ENCODE data around the gene PDE6B.
"Not testable (repeated sequence)": the region's sequence is repeated elsewhere in the genome, so short reads cannot be mapped to it uniquely, and the experiment has no call there.

PDE6B gene

DNA sequence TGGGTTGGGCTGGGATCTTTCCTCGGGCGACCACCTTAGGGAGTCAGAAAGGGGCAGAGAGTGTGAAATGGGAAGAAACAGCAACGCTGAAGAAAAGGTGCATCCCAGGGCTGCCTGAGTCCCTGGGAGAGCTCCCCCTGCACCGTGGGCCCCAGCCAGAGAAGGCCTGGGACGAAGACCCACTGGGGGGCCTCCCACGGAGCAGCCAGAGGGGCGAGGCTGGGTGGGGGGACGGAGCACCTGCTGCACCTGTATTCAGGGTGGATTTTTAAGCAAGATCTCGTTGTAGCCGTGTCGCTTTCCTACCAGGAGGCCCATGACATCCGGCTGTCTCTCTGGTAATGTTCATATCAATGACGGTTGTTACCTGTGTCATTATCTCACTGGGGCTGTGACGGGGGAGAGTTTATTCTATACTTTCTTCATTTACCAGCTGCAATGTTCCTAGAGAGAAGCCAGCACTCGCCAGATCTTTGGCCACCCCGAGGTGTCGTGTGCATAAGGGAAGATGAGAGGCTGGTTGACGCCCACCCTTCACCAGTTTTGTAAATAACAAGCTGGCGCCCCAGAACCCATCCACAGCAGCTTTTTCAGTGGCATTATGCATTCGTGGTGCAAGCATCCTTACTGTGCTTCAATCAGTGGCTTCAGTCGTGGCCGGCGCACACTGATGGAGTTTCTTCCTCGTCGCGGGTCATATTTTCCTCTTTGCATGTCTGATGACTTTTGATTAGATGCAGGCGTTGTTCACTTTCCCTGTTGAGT, 74.6 kb downstream of the PDE6B start:
- FAIRE-seq (no peak), DNase-seq (ENCODE audit: insufficient read length, low spot score) (no peak)

DNA sequence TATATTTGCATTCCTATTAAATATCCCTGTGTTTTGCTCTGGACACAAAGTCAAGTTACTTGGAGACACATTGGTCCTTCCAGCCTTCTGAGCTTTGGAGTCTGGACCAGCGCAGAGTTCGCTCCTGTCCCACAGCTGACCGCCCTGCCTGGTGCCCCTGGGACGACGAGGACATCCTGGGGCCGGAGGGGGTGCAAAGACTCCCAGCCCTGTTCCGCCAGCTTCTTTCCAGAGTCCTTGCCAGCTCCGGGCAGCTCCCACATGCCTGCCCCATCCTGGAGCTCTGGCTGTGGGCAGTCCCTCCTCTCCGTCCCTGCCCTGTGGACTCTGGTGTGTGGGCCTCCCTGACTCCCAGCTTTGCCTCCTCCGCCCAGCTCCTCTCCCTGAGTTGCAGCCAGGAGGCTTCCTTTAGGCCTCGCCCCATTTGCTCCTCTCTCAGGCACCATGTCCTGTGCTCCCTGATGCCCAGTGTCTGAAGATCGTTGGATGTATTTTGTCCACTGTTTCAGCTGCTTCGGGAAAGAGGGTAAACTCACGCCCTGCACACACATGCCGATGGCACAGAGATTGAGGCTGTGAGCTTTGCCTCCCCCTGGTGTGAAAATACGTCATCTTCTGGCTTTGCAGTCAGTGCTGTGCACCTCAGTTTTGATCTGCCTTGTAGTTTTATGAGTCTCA, 75.4 kb downstream of the PDE6B start:
- peak; percentile 31 for FAIRE-seq
- DNase-seq (ENCODE audit: insufficient read length, low spot score) = no peak

DNA sequence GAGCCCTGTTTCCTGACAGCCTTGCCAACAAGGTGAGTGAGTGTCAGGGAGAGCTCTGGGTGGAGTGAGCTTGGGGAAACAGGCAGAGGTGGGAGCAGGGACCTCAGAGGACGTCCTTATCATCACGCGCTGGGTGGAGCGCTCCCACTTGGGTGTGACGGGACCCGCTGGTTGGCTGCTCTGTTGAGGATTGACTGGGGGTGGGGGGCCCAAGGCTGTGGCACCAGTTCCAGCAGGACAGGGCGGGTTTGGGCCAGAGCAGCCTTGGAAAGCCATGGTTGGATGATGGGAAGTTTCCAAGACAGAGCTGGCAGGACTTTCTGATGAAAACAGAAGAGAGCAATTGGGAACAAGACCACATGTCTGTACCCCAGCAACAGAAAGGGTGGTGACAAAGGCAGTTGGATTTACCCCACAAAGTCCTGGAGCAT, 77.3 kb downstream of the PDE6B start:
- no peak for FAIRE-seq

DNA sequence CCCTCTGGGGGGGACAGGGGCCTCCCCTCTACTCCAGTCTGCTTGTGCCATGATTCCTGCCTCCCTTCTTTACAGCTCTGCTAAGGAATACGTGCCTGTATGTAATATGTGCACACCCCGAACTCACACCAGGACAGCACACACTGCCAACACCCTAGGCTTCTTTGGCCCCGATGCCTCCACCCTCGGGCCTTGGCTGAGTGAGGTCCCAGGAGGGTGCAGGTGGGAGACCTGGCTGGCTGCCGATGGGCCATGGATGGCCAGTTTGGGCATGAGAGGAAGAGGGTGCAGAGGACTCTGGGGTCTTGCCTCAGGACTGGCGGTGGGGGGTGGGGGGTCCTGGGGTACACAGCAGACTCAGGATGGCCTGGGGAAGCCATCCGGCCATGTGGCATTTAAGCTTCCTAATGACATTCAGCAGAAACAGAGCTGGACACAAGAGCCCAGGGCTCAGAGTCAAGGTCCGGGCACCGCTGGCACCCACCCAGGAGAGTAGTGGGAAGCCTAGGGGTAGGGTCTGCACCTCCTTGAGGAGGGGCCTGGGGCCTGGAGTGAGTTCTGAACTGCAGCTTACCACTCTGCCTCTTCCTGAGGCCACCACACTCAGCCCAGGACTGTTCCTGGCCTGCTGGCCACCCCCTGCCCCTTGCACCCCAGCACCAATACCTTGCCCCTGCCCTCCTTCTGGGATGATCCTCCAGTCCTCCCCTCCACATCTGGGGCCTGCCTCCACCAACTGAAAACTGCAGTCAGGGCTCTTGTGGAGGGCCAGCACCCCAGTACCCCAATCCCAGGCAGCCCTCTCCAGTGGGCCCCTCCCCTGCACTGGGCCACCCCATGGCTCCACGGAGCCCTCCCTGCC, 78.2 kb downstream of the PDE6B start:
- no peak for DNase-seq (ENCODE audit: insufficient read length, low spot score)
- no peak for FAIRE-seq

More for the DNA sequence above, 77.3 kb downstream of the PDE6B start:
- no peak for DNase-seq (ENCODE audit: insufficient read length, low spot score)

DNA sequence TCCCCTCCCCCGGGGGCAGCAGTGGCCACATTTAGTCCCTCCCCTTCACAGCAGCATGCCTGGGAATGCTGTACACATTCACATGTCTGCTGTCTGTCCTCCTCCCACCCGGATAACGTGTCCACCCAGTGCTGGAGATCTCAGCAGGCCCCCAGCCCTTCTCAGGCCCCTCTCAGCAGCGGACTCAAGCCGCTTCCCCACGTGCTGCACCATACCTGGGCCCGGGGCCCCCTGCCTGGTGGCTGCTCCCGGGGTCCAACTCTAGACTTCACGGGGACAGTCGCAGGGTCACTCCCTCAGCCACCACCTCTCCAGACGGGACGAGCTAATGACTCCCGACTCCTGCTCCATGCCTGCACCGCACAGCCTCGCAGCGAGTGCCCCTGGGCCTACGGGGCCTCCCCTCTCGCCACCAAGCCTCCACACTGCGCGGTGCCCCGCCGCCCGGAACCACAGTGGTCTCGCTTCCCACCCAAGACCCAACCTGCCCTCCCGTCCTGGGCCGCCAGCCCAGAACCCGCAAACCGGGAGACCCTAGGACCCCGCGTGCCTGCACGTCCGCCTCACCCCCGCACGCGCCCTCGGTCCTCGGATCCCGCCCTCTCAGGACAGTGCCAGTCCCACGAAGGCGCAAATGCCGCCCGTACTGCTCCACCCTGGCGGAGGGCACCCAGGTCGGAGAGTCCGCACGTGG, 79.0 kb downstream of the PDE6B start:
- DNase-seq (ENCODE audit: insufficient read length, low spot score) = no peak
- no peak for FAIRE-seq

DNA sequence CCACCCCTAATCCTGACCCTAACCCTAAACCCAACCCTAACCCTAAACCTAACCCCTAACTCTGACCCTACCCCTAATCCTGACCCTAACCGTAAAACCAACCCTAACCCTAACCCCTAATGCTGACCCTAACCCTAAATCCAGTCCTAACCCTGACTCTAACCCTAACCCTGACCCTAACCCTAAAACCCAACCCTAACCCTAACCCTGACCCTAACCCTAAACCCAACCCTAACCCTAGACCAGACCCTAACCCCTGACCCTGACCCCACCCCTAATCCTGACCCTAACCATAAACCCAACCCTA, 79.6 kb downstream of the PDE6B start:
- FAIRE-seq (peak; percentile 46), DNase-seq (ENCODE audit: insufficient read length, low spot score) (no peak)

DNA sequence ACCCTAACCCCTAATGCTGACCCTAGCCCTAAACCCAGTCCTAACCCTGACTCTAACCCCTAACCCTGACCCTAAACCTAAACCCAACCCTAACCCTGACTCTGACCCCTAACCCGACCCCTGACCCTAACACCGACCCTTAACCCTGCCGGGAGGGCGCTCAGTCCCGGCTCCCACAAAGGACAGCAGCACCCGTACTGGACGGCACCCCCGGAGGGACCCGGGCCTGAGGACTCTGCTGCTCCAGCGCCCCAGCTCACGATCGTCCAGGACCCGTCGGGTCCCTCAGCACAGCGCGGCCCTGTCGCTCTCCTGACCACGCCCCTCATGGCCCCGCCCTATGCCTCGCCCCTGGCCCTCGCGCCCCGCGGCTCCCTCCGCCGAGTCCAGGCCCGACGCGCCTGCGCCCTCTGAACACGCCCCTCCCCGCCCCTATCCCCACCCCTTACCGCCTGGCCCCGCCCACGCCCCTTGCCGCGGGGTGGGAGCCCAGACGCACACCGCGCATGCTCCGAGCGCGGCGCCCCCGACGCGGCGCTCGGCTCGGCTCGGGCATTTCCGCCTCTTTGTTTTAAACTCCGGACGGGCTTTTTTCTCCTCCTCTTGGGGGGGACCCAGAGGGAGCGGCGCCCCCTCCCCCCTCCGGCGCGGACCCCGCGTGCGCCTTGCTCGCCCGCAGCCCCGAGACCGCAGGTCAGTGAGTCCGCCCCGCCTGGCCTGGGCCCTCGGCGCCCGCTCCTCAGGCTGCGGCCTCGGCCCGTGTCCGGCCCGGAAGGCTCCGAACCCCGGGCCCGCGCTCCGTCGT, 80.1 kb downstream of the PDE6B start, which contains the start of gene PCGF3:
Gene PCGF3, plus strand, starts transcription at position 555 of the 805 bp plus-strand sequence. CDS start 27,849 bp downstream, outside the sequence.
- FAIRE-seq (peak; percentile 98), DNase-seq (ENCODE audit: insufficient read length, low spot score) (peak; percentile 97)

DNA sequence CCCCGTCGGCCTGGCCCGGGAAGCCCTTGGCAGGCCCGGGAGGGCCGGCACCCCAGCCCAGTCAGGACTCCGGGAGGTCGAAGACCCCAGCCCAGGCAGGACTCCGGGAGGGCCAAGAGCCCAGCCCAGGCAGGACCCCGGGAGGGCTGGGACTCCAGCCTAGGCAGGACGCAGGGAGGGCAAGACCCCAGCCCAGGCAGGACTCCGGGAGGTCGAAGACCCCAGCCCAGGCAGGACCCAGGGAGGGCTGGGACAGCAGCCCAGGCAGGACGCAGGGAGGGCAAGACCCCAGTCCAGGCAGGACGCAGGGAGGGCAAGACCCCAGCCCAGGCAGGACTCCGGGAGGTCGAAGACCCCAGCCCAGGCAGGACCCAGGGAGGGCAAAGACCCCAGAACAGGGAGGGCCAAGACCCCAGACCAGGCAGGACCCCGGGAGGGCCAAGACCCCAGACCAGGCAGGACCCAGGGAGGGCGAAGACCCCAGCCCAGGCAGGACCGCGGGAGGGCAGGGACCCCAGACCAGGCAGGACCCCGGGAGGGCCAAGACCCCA, 80.8 kb downstream of the PDE6B start:
- FAIRE-seq; DNase-seq (ENCODE audit: insufficient read length, low spot score): not testable (repeated sequence)

- no peak for FAIRE-seq
These were observed 81.6 kb downstream of the PDE6B start for GRCh38 chr4:706834-707598.

GRCh38 chr4:707929-708630, 82.7 kb downstream of the PDE6B start:
- FAIRE-seq (no peak), DNase-seq (ENCODE audit: insufficient read length, low spot score) (no peak)

More at GRCh38 chr4:706834-707598, 81.6 kb downstream of the PDE6B start:
- DNase-seq (ENCODE audit: insufficient read length, low spot score) = no peak

DNA sequence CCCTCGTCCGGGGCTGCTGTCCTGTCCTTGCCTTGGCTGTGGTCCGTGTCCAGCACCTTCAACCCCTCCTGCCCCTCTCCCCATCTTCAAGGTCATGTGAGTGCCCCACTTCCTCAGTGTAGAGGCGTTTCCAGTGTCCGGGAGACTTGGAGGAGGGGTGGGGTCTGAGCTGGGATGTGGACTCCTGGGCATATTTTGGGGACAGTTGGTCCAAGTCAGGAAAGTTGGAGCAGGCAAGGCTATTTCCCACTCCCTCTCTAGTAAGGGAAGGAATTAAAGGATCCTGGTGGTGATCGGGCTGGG, 83.2 kb downstream of the PDE6B start:
- no peak for FAIRE-seq
- no peak for DNase-seq (ENCODE audit: insufficient read length, low spot score)

DNA sequence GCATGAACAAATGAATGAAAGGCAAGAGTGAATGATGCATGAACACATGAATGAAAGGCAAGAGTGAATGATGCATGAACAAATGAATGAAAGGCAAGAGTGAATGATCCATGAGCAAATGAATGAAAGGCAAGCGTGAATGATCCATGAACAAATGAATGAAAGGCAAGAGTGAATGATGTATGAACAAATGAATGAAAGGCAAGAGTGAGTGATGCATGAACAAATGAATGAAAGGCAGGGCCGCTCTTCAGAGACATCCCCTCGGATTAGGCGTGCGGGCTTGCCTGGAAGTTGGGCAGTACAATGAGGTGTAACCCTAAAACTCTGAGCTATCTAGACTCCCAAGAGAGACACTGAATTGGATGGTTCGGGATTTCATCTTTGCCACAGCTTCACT, 84.0 kb downstream of the PDE6B start:
- FAIRE-seq (no peak), DNase-seq (ENCODE audit: insufficient read length, low spot score) (no peak)

- DNase-seq (ENCODE audit: insufficient read length, low spot score) (no peak), FAIRE-seq (no peak)
These were observed 84.7 kb downstream of the PDE6B start for GRCh38 chr4:710116-710515.

DNA sequence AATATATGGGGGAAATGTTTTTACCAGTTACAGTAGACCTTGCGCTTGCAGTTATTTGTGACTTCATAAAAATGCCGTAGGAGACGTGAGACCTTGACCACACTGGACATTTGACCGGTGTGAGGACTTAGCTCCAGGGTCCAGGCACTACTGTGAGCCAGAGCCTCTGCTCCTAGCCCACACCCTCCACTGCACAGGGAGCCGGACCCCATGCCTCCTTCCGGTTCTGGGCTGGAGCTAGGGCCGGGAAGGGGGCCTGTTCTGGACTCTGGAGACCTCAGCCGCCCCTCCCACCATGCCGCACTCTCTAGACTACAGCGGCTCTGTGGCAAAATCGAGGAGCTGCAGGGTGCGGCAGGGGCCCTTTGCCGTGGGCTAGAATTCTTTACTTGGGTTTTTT, 85.5 kb downstream of the PDE6B start:
- FAIRE-seq (no peak), DNase-seq (ENCODE audit: insufficient read length, low spot score) (no peak)

GRCh38 chr4:712093-712492, 86.7 kb downstream of the PDE6B start:
- DNase-seq (ENCODE audit: insufficient read length, low spot score) (no peak), FAIRE-seq (no peak)

GRCh38 chr4:712916-713632, 87.7 kb downstream of the PDE6B start:
- no peak for FAIRE-seq
- DNase-seq (ENCODE audit: insufficient read length, low spot score) = no peak

- no peak for DNase-seq (ENCODE audit: insufficient read length, low spot score)
- no peak for FAIRE-seq
These were observed 88.7 kb downstream of the PDE6B start for GRCh38 chr4:714087-714486.
